Karpas-422 (cell line): ENCODE data around the gene MIOS. TPM values are rescaled to one million over a fixed set of nuclear protein-coding genes. Genes with fewer than 3 reads are reported as not detected.
A peak's percentile ranks its signal among the peaks of the same experiment; 100 is the strongest.
"Not testable (repeated sequence)": the region's sequence is repeated elsewhere in the genome, so short reads cannot be mapped to it uniquely, and the experiment has no call there.

Experiments used
- DNase-seq: peaks from one replicate; pipeline ENCODE4 v3.0.0-alpha.2; 2015
- H2AFZ ChIP-seq: fragments of 200-600 bp; sonication (generic); 2 replicates; pipeline ENCODE4 v1.6.1; 2014; ENCODE audit warnings: antibody characterized with exemption, low read length, mixed read lengths
- H3K27ac ChIP-seq: fragments of 200-600 bp; sonication (generic); 2 replicates; pipeline ENCODE4 v1.5.1; 2014; ENCODE audit warnings: mild to moderate bottlenecking, low read length, moderate library complexity
- H3K27me3 ChIP-seq: fragments of 200-600 bp; sonication (generic); 2 replicates; pipeline ENCODE4 v1.6.1; 2014; ENCODE audit warnings: low read length, mixed read lengths
- H3K36me3 ChIP-seq: fragments of 200-600 bp; sonication (generic); 2 replicates; pipeline ENCODE4 v1.6.1; 2014; ENCODE audit warnings: low read length, mixed read lengths; ENCODE audit not compliant: insufficient read depth
- H3K4me1 ChIP-seq: fragments of 200-600 bp; sonication (generic); 2 replicates; pipeline ENCODE4 v1.6.1; 2014; ENCODE audit warnings: mild to moderate bottlenecking, low read length, mixed read lengths
- H3K4me2 ChIP-seq: fragments of 200-600 bp; sonication (generic); 2 replicates; pipeline ENCODE4 v1.6.1; 2014; ENCODE audit warnings: low read length, low read depth, mild to moderate bottlenecking; ENCODE audit not compliant: poor library complexity, severe bottlenecking
- H3K4me3 ChIP-seq: fragments of 200-600 bp; sonication (generic); 2 replicates; pipeline ENCODE4 v1.5.1; 2014; ENCODE audit warnings: mild to moderate bottlenecking, antibody characterized with exemption, low read length, mixed read lengths
- H3K79me2 ChIP-seq: fragments of 200-600 bp; sonication (generic); 2 replicates; pipeline ENCODE4 v1.6.1; 2014; ENCODE audit warnings: mild to moderate bottlenecking, low read length, mixed read lengths
- H3K9ac ChIP-seq: fragments of 200-600 bp; sonication (generic); 2 replicates; pipeline ENCODE4 v1.6.0; 2014; ENCODE audit warnings: low read length
- H3K9me2 ChIP-seq: fragments of 200-600 bp; sonication (generic), shearing (Covaris generic); replicated peaks from 2 replicates; pipeline ENCODE4 v1.6.0; 2014; ENCODE audit warnings: mild to moderate bottlenecking, low read length, moderate library complexity; ENCODE audit not compliant: insufficient read depth
- H3K9me3 ChIP-seq: fragments of 300-700, 200-600 bp; sonication (generic); 2 replicates; pipeline ENCODE4 v1.6.1; 2014; ENCODE audit warnings: low read length, mixed read lengths
- H4K20me1 ChIP-seq: fragments of 200-600 bp; sonication (generic); 2 replicates; pipeline ENCODE4 v1.6.1; 2014; ENCODE audit warnings: mild to moderate bottlenecking, antibody characterized with exemption, low read length, low read depth; ENCODE audit not compliant: insufficient read depth
- total RNA-seq: library from RNA; depleted of rRNA; stranded (reverse); fragments of >200 nt; shearing (Covaris generic); gene quantifications from 2 replicates; pipeline ENCODE4 v1.2.3, GENCODE V29; 2014; ENCODE audit warnings: low replicate concordance

MIOS gene
- total RNA-seq, 1 experiment from 2014 or later, result 105 TPM

DNA sequence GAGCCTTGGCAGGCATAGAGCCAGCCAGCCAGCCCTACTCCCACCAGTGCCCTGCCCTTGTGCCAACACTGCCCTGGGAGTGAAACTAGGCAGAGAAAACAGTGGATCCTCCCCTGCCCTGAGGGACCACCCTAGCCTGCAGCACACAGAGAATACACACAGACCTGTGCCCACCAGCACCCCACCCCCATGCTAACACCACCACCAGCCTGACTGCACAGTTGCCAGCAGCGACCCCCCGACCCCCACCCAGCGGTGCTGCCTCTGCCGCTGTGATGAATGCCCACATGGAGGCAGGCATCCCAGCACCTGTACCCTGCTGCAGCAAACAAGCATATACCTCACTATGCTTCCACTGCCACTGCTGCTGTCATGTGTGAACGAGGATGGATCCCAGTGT lies 9.4 kb upstream of the MIOS start:
- no peaks in the 10 kb centered on the region for H3K79me2 ChIP-seq
- no peaks in the 10 kb centered on the region for H3K9me2 ChIP-seq
- no peaks in the 10 kb centered on the region for H3K36me3 ChIP-seq
- no peak overlapping the region for H2AFZ ChIP-seq
- H3K9me3 ChIP-seq, result no peaks in the 10 kb centered on the region
- DNase-seq, result no peak
- H3K9ac ChIP-seq, result no peak overlapping the region
- H3K27me3 ChIP-seq, result no peaks in the 10 kb centered on the region
- no peak overlapping the region for H3K4me3 ChIP-seq
- no peaks in the 10 kb centered on the region for H4K20me1 ChIP-seq
- no peak overlapping the region for H3K4me2 ChIP-seq
- no peak overlapping the region for H3K27ac ChIP-seq
- H3K4me1 ChIP-seq, result no peaks in the 10 kb centered on the region

DNA sequence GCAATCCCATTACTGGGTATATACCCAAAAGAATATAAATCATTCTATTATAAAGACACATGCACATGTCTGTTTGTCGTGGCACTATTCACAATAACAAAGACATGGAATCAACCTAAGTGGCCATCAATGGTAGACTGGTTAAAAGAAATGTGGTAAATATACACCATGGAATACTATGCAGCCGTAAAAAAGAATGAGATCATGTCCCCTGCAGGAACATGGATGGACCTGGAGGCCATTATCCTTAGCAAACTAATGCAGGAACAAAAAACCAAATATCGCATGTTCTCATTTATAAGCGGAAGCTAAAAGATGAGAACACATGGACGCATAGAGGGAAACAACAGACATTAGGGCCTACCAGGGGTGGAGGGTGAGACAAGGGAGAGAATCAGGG lies 5.1 kb upstream of the MIOS start:
- DNase-seq, H3K4me1 ChIP-seq, H4K20me1 ChIP-seq, H3K27me3 ChIP-seq, H3K4me3 ChIP-seq, H3K9ac ChIP-seq, H3K36me3 ChIP-seq, H3K79me2 ChIP-seq, H3K4me2 ChIP-seq, H3K9me2 ChIP-seq, H2AFZ ChIP-seq, H3K9me3 ChIP-seq, H3K27ac ChIP-seq: not testable (repeated sequence)

DNA sequence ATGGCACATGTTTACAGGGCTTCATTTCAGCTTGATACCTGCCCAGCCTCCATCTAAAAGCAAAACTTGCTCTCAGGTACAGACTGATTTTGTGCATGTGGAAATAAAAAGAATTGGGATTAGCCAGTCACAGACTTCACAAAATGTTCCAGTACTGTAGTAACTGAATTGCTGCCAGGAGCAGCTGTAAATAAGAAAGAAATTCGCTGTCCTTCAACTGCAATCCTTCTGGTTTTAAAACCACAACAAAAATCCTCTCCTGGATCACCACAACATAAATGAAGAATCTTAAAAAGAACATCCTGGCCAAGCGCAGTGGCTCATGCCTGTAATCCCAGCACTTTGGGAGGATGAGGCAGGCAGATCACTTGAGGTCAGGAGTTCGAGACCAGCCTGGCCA lies 3.9 kb upstream of the MIOS start:
- H3K79me2 ChIP-seq, result peaks cover 6% of the 10 kb centered on the region
- H3K4me2 ChIP-seq, result no peak overlapping the region
- H3K9me2 ChIP-seq, result no peaks in the 10 kb centered on the region
- H3K9ac ChIP-seq, result no peak overlapping the region
- H3K36me3 ChIP-seq, result no peaks in the 10 kb centered on the region
- H3K4me3 ChIP-seq, result no peak overlapping the region
- no peaks in the 10 kb centered on the region for H3K9me3 ChIP-seq
- no peak for DNase-seq
- H2AFZ ChIP-seq, result no peak overlapping the region
- H4K20me1 ChIP-seq, result no peaks in the 10 kb centered on the region
- H3K27ac ChIP-seq, result no peak overlapping the region
- H3K4me1 ChIP-seq, result peaks cover 5% of the 10 kb centered on the region
- H3K27me3 ChIP-seq, result no peaks in the 10 kb centered on the region

DNA sequence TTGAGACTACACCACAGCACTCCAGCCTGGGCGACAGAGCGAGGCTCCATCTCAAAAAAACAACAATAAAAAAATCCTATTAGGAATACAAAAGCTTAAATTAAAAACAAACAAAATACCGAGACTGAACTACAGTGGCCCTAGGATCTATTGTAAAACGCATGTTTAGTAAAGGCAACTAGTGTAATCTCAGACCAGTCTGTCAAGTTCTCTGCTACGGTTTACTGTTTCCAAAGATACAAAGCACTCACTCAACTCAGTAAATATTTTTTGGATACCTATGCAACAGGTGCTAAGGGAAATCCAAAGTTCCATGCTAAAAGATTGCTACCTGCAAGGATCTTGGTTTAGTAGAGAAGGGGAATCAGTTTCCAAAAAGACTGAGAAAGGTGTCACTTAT lies 3.4 kb upstream of the MIOS start:
- H3K9ac ChIP-seq, result no peak overlapping the region
- H3K9me2 ChIP-seq, result no peaks in the 10 kb centered on the region
- peaks cover 12% of the 10 kb centered on the region for H3K79me2 ChIP-seq
- no peak for DNase-seq
- H3K27ac ChIP-seq, result no peak overlapping the region
- no peak overlapping the region for H3K4me3 ChIP-seq
- no peaks in the 10 kb centered on the region for H3K27me3 ChIP-seq
- no peaks in the 10 kb centered on the region for H3K36me3 ChIP-seq
- no peak overlapping the region for H3K4me2 ChIP-seq
- H4K20me1 ChIP-seq, result no peaks in the 10 kb centered on the region
- H3K4me1 ChIP-seq, result peaks cover 8% of the 10 kb centered on the region
- H2AFZ ChIP-seq, result no peak overlapping the region
- no peaks in the 10 kb centered on the region for H3K9me3 ChIP-seq

DNA sequence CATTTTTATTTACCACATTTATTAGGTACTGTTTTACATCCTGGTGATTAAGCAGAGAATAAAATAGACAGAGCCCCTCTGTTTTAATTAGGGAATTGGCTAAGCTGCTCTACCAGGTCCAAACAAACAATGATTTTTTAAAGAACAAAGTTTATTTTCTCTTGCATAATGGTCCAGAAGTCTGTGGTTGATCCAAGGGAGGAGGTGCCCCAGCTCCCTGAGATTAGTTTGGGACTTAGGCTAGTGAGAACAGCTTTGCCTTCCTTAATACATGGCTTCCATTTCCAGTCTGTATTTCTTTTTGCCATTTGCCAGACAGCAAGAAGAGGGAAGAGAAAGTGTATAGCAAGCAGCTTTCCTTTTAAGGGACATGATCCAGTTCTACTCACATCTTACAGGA lies 2.9 kb upstream of the MIOS start:
- Histone ChIP-seq H3K27ac (no peak overlapping the region), H3K36me3 (no peaks in the 10 kb centered on the region), H3K4me3 (no peak overlapping the region), H3K9me3 (no peaks in the 10 kb centered on the region), H3K4me1 (peaks cover 13% of the 10 kb centered on the region), H3K27me3 (no peaks in the 10 kb centered on the region), H3K79me2 (peaks cover 17% of the 10 kb centered on the region), H3K9me2 (no peaks in the 10 kb centered on the region), H3K9ac (no peak overlapping the region), H2AFZ (no peak overlapping the region), H3K4me2 (no peak overlapping the region), H4K20me1 (no peaks in the 10 kb centered on the region)
- DNase-seq, result no peak

DNA sequence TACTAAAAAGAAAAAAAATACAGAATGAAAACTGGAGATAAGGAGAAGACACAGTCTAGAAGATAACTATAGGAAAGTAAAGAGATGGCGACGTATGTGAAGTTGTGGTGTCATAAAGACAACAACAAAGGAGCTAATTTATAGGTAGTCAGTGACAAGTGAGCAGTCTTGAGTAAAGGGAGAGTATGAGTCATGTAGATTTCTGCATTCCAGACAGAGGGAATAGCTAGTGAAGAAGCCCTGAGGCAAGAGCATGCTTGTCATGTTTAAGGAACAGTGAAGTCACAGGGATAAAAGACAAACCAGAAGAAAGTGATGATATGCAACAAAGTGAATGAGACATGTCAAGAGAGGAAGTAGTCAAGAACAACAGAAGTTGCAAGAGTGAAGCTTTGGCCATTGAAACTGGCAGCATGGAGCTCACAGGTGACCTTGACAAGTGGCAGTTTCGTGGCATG lies 2.3 kb upstream of the MIOS start:
- no peak overlapping the region for H3K27ac ChIP-seq
- no peaks in the 10 kb centered on the region for H3K27me3 ChIP-seq
- H3K9me3 ChIP-seq, result no peaks in the 10 kb centered on the region
- peaks cover 2% of the 10 kb centered on the region; the same call in 1 of the 2 replicates for H3K36me3 ChIP-seq
- H3K4me3 ChIP-seq, result no peak overlapping the region
- no peaks in the 10 kb centered on the region for H4K20me1 ChIP-seq
- H3K4me2 ChIP-seq, result no peak overlapping the region
- peaks cover 23% of the 10 kb centered on the region for H3K79me2 ChIP-seq
- no peak for DNase-seq
- H3K4me1 ChIP-seq, result peaks cover 19% of the 10 kb centered on the region
- no peaks in the 10 kb centered on the region for H3K9me2 ChIP-seq
- no peak overlapping the region for H3K9ac ChIP-seq
- no peak overlapping the region for H2AFZ ChIP-seq

DNA sequence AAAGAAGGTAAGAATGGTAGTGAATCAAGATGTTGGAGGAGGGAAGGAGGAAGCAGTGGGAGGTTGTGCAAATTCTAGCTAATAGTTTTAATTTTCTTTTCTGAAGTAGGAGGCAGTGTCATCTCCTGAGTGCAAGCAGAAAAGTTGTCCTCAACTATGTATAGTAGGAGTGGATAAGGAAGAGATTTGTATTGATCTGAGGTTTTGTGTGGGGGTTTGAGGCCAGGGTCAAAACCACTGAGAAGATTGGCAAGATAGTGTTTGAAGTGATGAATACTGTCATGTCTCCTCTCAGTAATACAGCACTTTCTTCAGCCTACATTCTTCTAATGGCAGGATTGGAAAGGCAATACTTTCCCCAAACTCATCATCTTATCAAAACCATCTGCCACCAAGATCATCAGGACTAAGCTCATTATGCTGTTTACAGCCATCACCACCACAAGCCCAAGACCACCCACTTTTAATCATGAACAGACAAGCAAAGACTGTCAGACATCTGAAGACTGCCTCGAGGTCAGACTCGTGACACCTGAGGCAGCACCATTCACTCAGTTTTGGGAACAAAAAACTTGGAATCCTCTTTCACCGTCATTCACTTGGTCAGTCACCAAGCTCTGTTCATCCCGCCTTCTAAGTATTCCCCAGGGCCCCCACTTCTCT lies 1.5 kb upstream of the MIOS start:
- Histone ChIP-seq H4K20me1 (no peaks in the 10 kb centered on the region), H3K9me3 (no peaks in the 10 kb centered on the region), H3K36me3 (peaks cover 8% of the 10 kb centered on the region; the same call in 1 of the 2 replicates), H3K27ac (no peak overlapping the region), H3K4me1 (peaks cover 27% of the 10 kb centered on the region), H3K9ac (no peak overlapping the region), H3K9me2 (no peaks in the 10 kb centered on the region), H3K79me2 (peaks cover 30% of the 10 kb centered on the region), H3K4me2 (no peak overlapping the region), H2AFZ (no peak overlapping the region), H3K27me3 (no peaks in the 10 kb centered on the region), H3K4me3 (no peak overlapping the region)
- no peak for DNase-seq

DNA sequence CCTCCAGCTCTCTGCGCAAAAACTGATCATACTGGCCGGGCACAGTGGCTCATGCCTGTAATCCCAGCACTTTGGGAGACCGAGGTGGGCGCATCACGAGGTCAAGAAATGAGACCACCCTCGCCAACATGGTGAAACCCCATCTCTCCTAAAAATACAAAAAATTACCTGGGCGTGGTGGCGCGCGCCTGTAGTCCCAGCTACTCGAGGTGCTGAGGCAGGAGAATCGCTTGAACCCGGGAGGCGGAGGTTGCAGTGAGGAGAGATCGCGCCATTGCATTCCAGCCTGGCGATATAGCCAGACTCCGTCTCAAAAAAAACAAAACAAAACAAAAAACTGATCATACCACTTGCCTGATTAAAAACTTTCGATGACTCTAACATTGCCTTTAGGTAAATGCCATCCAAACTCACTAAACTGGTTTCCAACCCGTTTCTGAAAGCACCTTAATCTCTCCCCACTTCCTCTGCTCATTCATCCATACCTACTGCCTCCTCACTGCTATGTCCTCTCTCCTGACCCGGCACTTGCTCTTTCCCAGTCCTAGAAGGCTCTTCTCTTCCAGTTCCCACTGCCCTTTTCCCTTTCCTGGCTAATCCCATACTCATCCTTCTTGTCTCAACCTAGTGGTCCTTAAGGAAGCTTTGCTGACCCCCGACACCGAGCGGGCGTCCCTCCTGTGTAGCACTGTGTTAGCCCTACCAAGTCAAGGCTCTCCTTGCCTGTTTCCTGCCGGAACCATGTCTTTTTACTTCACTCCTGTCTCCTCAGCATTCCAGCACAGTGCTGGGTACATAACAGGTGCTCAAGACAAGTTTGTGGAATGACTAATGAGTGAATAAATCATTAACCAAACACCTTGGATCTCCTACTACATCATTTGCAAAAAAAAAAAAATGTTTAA lies 686 bp upstream of the MIOS start:
- peak overlapping the region; percentile 85 for H2AFZ ChIP-seq
- no peaks in the 10 kb centered on the region for H3K27me3 ChIP-seq
- H3K4me2 ChIP-seq, result peak overlapping the region; percentile 84
- H3K36me3 ChIP-seq, result peaks cover 16% of the 10 kb centered on the region; the same call in 1 of the 2 replicates
- peak overlapping the region; percentile 88 for H3K4me3 ChIP-seq
- H3K27ac ChIP-seq, result no peak overlapping the region
- no peaks in the 10 kb centered on the region for H3K9me2 ChIP-seq
- H3K4me1 ChIP-seq, result peaks cover 28% of the 10 kb centered on the region
- peaks cover 39% of the 10 kb centered on the region for H3K79me2 ChIP-seq
- H4K20me1 ChIP-seq, result no peaks in the 10 kb centered on the region
- H3K9me3 ChIP-seq, result no peaks in the 10 kb centered on the region
- DNase-seq, result no peak
- peak overlapping the region; percentile 91 for H3K9ac ChIP-seq
